C4-2B (cell line): ENCODE measurements around the gene INSYN1.

Source experiments
- ZFX ChIP-seq: fragments of 450-650 bp; IDR thresholded peaks from 2 replicates; pipeline ENCODE4 v1.6.1; 2017
- TF ChIP-seq, protein P1 (sequence below): fragments of 450-650 bp; conservative IDR thresholded peaks from 2 replicates; pipeline ENCODE4 v1.5.1; 2017; ENCODE audit warnings: mild to moderate bottlenecking

DNA sequence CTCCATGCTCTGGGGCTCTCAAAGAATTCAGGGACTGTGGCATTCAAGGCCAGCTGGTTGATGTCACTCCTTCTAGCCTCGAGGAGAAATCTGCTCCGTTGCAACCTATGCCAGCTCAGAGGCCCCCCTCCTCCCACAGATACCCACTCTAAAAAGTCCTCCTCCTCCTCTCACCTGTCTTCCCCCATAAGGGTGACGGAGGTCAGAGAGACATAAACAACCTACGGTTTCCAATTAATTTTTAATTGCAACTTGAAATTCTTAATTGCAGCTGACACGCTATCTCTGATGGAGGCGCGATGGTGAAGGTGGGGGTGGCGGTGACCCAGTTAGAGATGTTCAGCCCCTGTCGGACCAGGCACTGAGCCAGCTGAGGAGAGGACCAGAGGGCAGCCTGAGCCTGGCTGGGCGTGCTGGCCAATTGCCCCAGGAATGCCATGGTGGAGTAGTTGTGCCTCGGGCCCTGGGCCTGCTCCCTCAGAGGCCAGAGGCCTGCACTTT, 43.2 kb upstream of the INSYN1 start:
- TF ChIP-seq, protein P1, sequence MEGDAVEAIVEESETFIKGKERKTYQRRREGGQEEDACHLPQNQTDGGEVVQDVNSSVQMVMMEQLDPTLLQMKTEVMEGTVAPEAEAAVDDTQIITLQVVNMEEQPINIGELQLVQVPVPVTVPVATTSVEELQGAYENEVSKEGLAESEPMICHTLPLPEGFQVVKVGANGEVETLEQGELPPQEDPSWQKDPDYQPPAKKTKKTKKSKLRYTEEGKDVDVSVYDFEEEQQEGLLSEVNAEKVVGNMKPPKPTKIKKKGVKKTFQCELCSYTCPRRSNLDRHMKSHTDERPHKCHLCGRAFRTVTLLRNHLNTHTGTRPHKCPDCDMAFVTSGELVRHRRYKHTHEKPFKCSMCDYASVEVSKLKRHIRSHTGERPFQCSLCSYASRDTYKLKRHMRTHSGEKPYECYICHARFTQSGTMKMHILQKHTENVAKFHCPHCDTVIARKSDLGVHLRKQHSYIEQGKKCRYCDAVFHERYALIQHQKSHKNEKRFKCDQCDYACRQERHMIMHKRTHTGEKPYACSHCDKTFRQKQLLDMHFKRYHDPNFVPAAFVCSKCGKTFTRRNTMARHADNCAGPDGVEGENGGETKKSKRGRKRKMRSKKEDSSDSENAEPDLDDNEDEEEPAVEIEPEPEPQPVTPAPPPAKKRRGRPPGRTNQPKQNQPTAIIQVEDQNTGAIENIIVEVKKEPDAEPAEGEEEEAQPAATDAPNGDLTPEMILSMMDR, result no peak
- no peak for TF ChIP-seq ZFX
